ENCODE results near the gene IGIP.
"Not testable (repeated sequence)": the region's sequence is repeated elsewhere in the genome, so short reads cannot be mapped to it uniquely, and the experiment has no call there.

The IGIP gene

DNA sequence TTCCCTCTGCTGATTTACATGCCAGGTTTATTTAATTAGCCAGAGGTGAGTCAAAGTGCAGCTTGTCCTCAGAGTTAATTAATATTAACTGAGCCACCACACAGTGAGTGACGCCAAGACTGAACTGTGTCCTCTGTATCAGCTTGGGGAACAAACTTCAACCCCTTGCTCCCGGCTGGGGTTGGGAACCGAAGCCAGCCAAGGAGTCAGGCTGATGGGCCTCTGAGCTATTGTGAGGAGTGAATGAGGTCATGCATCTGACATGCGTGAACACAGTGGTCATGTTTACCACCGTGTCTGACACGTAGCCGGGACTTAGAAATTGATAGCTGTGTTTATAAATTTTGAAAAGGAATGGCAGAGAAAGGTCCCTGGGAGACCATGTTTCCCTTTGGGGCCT lies 17.1 kb downstream of the IGIP start:
- no peak for DNase-seq (ENCODE audit: low spot score)

DNA sequence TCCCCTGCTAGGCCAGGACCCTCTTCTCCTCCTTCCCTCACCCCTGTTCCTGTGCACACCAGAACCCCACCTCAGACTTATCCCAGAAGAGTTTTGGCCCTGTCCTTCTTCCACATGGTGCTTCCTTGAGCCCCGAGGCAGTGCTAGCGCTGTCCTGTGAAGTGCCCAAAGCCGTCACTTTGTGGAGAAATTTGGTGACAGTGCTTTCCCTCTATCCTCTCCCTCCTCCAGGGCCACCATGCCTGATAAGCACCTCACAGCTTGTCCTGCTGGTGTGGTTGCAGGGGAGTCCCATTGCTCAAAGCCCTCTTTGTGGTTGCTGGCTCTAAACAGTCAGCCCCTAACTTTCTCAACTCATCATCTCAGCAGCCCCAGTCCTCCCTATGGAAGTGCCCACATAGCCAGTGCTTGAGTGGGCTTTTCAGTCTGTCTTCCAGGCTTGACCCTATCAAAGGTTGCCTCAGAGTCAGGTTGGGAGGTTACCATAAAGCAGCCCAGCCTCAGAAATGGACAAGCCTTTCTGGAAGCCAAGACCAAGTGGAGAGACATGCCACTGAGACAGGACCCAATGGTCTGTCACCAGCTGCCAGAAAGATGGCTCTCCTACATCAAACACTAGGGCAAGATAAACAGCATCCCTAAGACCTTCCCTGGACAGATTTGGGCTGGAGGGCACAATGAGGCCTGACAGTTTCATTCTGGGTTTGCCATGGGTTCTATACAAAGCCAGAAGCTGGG lies 18.0 kb downstream of the IGIP start:
- DNase-seq (ENCODE audit: low spot score): no peak

GRCh38 chr5:140145256-140145655 lies 19.5 kb downstream of the IGIP start:
- no peak for DNase-seq (ENCODE audit: low spot score)

GRCh38 chr5:140145818-140146522 lies 20.2 kb downstream of the IGIP start:
- DNase-seq (ENCODE audit: low spot score): peak; percentile 82

DNA sequence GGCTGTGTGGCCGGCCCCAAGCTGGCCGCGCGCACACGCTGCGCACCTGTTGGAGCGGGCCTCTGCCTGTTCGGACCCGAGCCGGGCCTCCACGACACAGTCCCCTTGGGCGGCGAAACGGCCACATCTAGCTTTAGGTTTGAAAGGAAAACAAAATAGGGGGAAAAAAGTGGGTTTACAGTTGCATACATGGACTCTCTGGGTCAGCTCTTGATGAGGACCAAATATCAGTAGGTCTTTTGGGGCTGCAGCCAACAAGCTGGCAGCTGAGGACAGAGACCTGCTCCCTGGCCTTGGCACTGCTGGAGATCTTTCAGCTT lies 20.7 kb downstream of the IGIP start:
- DNase-seq (ENCODE audit: low spot score): no peak

DNA sequence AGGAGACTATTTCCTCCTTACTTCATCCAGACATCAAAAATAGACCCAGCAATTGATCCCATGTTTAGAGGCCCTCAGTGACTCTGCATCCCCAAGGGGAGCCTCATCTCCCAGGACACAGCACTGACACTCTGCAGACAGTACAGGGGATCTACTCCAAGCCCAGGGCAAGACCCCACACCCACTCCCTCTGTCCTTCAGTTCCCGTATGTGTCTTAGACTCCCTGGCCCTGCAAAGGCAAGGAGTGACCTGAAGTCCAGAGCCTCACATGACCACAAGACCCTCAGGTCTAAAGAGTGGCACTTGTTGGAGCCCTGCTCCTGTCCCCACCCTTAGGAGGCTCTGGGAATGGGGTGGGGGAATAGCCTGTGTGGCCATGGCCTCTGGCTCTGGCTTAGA lies 21.7 kb downstream of the IGIP start:
- no peak for DNase-seq (ENCODE audit: low spot score)

- DNase-seq (ENCODE audit: low spot score): no peak
These were observed 22.8 kb downstream of the IGIP start for GRCh38 chr5:140148508-140148907.

DNA sequence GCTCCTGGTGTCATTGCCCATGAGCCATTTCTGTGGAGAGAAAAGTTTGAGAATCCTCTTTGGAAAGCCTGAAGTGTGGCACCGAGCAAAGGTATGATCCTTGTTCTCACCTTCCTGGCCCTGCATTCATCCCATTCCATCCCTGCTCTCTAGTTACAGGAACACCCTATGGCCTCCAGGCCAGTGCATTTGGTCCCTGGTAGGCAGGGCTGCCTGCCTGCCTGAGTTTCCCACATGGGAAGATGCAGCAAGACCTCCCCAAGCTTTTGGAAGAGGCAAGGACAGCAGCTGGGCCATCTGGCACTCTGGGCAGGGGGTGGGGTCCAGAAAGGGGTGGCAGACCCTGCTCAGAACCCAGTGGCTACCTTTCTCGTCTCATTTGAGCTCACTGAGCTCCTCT lies 24.5 kb downstream of the IGIP start:
- no peak for DNase-seq (ENCODE audit: low spot score)

DNA sequence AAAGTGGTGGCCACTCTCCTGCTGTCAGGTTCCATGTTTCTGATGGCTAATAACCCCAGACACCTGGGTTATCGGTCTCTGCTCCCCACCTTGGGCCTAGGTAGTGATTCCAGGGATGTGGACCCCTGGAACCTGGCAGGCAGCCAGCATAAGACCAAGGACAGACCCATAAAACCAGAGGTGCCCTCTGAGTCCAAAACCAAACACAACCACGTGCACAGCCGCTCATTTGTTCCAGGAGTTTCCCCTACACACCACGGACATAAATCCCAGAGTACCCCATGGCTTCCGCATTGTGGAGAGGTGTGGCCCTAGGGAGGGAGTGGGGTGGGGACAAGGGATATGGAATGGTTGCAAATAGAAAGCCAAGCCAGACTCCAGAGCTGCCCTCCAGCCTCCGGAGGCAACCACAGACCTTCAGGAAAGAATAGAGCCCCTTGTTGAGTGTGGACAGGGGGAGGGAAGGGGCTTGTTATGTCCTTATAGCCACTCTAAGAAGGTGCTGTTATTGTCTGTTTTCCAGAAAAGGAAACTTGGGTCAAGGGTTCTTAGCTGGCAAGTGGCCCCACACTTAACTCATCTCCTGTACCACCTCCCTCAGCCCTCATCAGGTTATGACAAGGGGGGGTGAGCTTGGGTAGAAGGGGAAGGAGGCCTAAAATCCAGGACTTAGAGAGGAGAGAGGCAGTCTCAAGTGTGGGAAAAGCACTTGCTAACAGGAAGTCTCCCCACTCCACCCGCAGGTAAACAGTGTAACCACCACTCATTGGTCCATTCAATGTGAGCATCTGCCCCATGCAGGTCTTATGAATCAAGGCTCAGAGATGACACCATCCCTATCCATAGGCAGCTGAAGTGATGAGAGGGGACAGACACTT lies 25.6 kb downstream of the IGIP start:
- no peak for DNase-seq (ENCODE audit: low spot score)

- DNase-seq (ENCODE audit: low spot score): no peak
These were observed 26.6 kb downstream of the IGIP start for GRCh38 chr5:140152022-140152999.

DNA sequence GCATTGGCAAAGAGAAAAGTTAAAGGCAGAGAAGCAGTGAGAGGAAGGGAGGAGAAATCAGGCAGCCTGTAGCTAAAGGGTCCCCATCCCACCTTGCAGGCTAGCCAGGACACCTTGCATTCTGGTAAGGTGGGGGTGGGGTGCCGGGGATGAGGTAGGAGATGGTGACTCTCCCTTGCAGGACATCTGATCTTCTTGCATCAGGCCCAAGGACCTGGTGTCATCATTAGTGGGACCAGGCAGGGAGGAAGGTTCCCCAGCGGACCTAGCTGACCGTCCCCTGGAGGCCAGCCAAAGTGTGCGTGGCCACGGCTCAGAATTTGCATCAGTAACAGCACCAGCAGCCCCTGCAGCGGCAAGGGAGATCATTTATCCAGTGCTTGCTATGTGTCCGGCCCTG lies 27.5 kb downstream of the IGIP start:
- DNase-seq (ENCODE audit: low spot score): no peak

- DNase-seq (ENCODE audit: low spot score): no peak
These were observed 28.2 kb downstream of the IGIP start for GRCh38 chr5:140153905-140154304.

GRCh38 chr5:140154710-140155381 lies 29.1 kb downstream of the IGIP start:
- DNase-seq (ENCODE audit: low spot score): not testable (repeated sequence)

- DNase-seq (ENCODE audit: low spot score): peak; percentile 92
These were observed 31.5 kb downstream of the IGIP start for GRCh38 chr5:140157032-140157781.

- no peak for DNase-seq (ENCODE audit: low spot score)
These were observed 33.5 kb downstream of the IGIP start for GRCh38 chr5:140159014-140159927.

- DNase-seq (ENCODE audit: low spot score): no peak
These were observed 36.5 kb downstream of the IGIP start for GRCh38 chr5:140162275-140162674.

GRCh38 chr5:140162781-140163180 lies 37.0 kb downstream of the IGIP start:
- no peak for DNase-seq (ENCODE audit: low spot score)

DNA sequence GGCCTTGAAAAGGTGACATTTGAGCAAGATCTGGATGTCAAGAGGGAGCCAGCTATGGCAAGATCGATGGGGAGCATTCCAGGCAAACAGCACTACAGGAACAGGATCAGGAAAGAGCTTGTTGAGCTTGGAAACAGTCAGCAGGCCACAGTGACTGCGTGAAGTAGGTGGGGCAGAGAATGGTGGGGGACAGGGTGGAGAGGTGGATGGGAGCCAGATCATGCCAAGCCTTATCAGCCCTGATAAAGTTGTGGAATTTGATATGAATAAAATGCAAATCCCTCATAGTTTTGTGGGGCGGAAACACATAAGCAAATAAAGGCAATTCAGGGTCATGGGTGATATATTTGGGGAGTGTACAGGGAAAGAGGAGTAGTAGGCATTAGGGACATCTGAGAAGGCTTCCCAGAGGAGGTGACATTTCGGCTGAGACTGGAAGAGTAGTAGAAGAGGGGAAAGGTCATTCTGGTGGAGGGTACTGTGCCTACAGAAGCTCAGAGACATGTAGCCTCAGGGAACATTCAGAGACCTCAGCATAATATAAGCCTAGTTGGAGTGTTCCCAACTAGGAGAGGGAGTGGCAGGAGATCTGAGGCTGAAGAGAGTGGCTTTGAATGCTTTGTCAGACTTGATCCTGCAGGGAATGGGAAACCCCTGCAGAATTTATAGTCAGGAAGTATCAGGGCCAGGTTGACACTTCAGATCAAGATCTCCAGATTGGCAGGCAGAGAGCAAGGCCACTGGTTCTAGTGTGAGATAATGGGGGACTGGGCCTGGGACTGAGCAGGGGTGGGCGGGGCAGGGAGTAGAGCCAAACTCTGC lies 39.6 kb downstream of the IGIP start:
- DNase-seq (ENCODE audit: low spot score): no peak

DNA sequence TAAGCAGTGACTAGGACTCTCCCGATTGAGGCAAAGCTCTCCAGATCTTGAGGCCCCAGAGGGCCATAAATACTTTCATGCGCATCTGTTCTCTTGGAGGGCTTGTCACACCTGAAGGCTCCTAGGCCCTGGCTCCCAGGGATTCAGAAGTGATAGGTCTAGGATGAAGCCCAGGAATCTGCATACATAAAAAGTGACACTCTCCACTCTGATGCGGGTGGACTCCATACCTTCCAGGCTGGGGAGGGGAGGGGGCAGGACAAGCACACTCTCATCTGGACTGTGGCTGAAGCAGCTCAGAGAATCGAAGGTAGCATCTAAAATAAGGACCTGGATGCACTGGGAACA lies 40.2 kb downstream of the IGIP start:
- DNase-seq (ENCODE audit: low spot score): no peak

All from ecto neural progenitor cell (in vitro differentiated cells).